Neural cell (in vitro differentiated cells): ENCODE results near the gene FGD5. TPM values are rescaled to one million over a fixed set of nuclear protein-coding genes. Genes with fewer than 3 reads are reported as not detected.

ENCODE experiments used
- H2AFZ ChIP-seq: fragments of 200-600, 300-800 bp; sonication (generic), shearing (Covaris generic); 2 replicates; pipeline ENCODE4 v1.6.0; 2014; ENCODE audit warnings: low read depth, mild to moderate bottlenecking, antibody characterized with exemption, low read length, moderate library complexity
- H3F3A ChIP-seq: fragments of 200-600 bp; shearing (Covaris generic); 2 replicates; pipeline ENCODE4 v1.6.1; 2016; ENCODE audit warnings: mild to moderate bottlenecking, moderate library complexity, mixed read lengths, antibody characterized with exemption, low read length; ENCODE audit not compliant: insufficient read depth, poor library complexity, severe bottlenecking
- H3K27ac ChIP-seq: fragments of 200-600, 300-800 bp; sonication (generic), shearing (Covaris generic); 2 replicates; pipeline ENCODE4 v1.5.1; 2014; ENCODE audit warnings: mild to moderate bottlenecking, low read length, moderate library complexity
- H3K27me3 ChIP-seq: fragments of 300-800, 200-600 bp; sonication (generic), shearing (Covaris generic); 2 replicates; pipeline ENCODE4 v1.6.0; 2014; ENCODE audit warnings: mild to moderate bottlenecking, low read depth, low read length, moderate library complexity; ENCODE audit not compliant: insufficient read depth
- H3K36me3 ChIP-seq: fragments of 300-800, 200-600 bp; sonication (generic), shearing (Covaris generic); 2 replicates; pipeline ENCODE4 v1.5.1; 2014; ENCODE audit warnings: mild to moderate bottlenecking, antibody characterized with exemption, low read length, moderate library complexity; ENCODE audit not compliant: insufficient read depth
- H3K4me2 ChIP-seq: fragments of 300-800, 200-600 bp; sonication (generic), shearing (Covaris generic); 2 replicates; pipeline ENCODE4 v1.6.0; 2014; ENCODE audit warnings: mild to moderate bottlenecking, low read length
- H3K4me3 ChIP-seq: fragments of 300-800, 200-600 bp; sonication (generic), shearing (Covaris generic); 2 replicates; pipeline ENCODE4 v1.5.1; 2014; ENCODE audit warnings: mild to moderate bottlenecking, low read length, moderate library complexity
- H3K79me2 ChIP-seq: fragments of 200-600 bp; shearing (Covaris generic); replicated peaks from 2 replicates; pipeline ENCODE4 v1.6.0; 2014; ENCODE audit warnings: mild to moderate bottlenecking, low read length, moderate library complexity; ENCODE audit not compliant: insufficient read depth
- H3K9ac ChIP-seq: fragments of 300-800, 200-600 bp; sonication (generic), shearing (Covaris generic); 2 replicates; pipeline ENCODE4 v1.6.1; 2016; ENCODE audit warnings: mild to moderate bottlenecking, low read length, mixed read lengths
- H3K9me2 ChIP-seq: fragments of 200-600 bp; shearing (Covaris generic); 2 replicates; pipeline ENCODE4 v1.6.1; 2016; ENCODE audit warnings: mild to moderate bottlenecking, low read length, mixed read lengths; ENCODE audit not compliant: insufficient read depth
- H3K9me3 ChIP-seq: fragments of 200-600, 300-800 bp; sonication (generic), shearing (Covaris generic); 2 replicates; pipeline ENCODE4 v1.6.1; 2016; ENCODE audit warnings: mild to moderate bottlenecking, mixed run types, low read length, moderate library complexity, mixed read lengths
- H4K20me1 ChIP-seq: fragments of 200-600 bp; shearing (Covaris generic); 2 replicates; pipeline ENCODE4 v1.6.1; 2016; ENCODE audit warnings: mild to moderate bottlenecking, mixed run types; ENCODE audit not compliant: insufficient read depth
- CTCF ChIP-seq: fragments of 450-650 bp; IDR thresholded peaks from 2 replicates; pipeline ENCODE4 v1.5.1; 2014; ENCODE audit warnings: antibody characterized with exemption, mild to moderate bottlenecking, moderate library complexity; ENCODE audit not compliant: poor library complexity, severe bottlenecking
- EZH2 ChIP-seq: fragments of 200-600, 300-800 bp; shearing (Covaris generic), sonication (generic); IDR thresholded peaks from 2 replicates; pipeline ENCODE4 v1.6.1; 2014; ENCODE audit warnings: antibody characterized with exemption, low read length, borderline replicate concordance, mild to moderate bottlenecking; ENCODE audit not compliant: insufficient read depth, poor library complexity, severe bottlenecking
- MXI1 ChIP-seq: fragments of 450-650 bp; conservative IDR thresholded peaks from 2 replicates; pipeline ENCODE4 v1.6.1; 2014; ENCODE audit warnings: antibody characterized with exemption, mild to moderate bottlenecking; ENCODE audit not compliant: poor library complexity, severe bottlenecking
- POLR2AphosphoS5 ChIP-seq: IDR thresholded peaks from 2 replicates; pipeline ENCODE4 v1.6.1; 2012
- RAD21 ChIP-seq: fragments of 450-650 bp; conservative IDR thresholded peaks from 2 replicates; pipeline ENCODE4 v1.6.1; 2014; ENCODE audit warnings: antibody characterized with exemption, mild to moderate bottlenecking, moderate library complexity
- SMC3 ChIP-seq: fragments of 450-650 bp; conservative IDR thresholded peaks from 2 replicates; pipeline ENCODE4 v1.6.1; 2014; ENCODE audit warnings: antibody characterized with exemption, mild to moderate bottlenecking, moderate library complexity; ENCODE audit not compliant: poor library complexity
- polyA plus RNA-seq: library from polyadenylated mRNA; depleted of rRNA; stranded (reverse); fragments of >200 nt; gene quantifications from 2 replicates; pipeline ENCODE4 v1.2.3, GENCODE V29; 2014
- TF ChIP-seq, protein P1 (sequence below): IDR thresholded peaks from 2 replicates; pipeline ENCODE4 v1.6.1; 2012; ENCODE audit warnings: borderline replicate concordance

Gene FGD5
- polyA plus RNA-seq, 1 donor from 2014 or later, result not detected

- Histone ChIP-seq H3K79me2 (no peaks in the 10 kb centered on the region), H3K9ac (no peak overlapping the region), H3K27me3 (no peaks in the 10 kb centered on the region), H3K4me2 (no peak overlapping the region), H4K20me1 (no peaks in the 10 kb centered on the region), H3K4me3 (no peak overlapping the region), H3K27ac (no peak overlapping the region), H2AFZ (no peak overlapping the region), H3K9me2 (no peaks in the 10 kb centered on the region), H3K36me3 (no peaks in the 10 kb centered on the region), H3F3A (no peaks in the 10 kb centered on the region), H3K9me3 (no peaks in the 10 kb centered on the region)
- no peak for TF ChIP-seq SMC3
- TF ChIP-seq MXI1, result no peak
- TF ChIP-seq RAD21, result no peak
- no peak for TF ChIP-seq POLR2AphosphoS5
- TF ChIP-seq CTCF, result no peak
- TF ChIP-seq, protein P1, sequence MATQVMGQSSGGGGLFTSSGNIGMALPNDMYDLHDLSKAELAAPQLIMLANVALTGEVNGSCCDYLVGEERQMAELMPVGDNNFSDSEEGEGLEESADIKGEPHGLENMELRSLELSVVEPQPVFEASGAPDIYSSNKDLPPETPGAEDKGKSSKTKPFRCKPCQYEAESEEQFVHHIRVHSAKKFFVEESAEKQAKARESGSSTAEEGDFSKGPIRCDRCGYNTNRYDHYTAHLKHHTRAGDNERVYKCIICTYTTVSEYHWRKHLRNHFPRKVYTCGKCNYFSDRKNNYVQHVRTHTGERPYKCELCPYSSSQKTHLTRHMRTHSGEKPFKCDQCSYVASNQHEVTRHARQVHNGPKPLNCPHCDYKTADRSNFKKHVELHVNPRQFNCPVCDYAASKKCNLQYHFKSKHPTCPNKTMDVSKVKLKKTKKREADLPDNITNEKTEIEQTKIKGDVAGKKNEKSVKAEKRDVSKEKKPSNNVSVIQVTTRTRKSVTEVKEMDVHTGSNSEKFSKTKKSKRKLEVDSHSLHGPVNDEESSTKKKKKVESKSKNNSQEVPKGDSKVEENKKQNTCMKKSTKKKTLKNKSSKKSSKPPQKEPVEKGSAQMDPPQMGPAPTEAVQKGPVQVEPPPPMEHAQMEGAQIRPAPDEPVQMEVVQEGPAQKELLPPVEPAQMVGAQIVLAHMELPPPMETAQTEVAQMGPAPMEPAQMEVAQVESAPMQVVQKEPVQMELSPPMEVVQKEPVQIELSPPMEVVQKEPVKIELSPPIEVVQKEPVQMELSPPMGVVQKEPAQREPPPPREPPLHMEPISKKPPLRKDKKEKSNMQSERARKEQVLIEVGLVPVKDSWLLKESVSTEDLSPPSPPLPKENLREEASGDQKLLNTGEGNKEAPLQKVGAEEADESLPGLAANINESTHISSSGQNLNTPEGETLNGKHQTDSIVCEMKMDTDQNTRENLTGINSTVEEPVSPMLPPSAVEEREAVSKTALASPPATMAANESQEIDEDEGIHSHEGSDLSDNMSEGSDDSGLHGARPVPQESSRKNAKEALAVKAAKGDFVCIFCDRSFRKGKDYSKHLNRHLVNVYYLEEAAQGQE, result no peak
- no peak for TF ChIP-seq EZH2
These were observed 41.1 kb downstream of the FGD5 start for GRCh38 chr3:14859880-14860279.

DNA sequence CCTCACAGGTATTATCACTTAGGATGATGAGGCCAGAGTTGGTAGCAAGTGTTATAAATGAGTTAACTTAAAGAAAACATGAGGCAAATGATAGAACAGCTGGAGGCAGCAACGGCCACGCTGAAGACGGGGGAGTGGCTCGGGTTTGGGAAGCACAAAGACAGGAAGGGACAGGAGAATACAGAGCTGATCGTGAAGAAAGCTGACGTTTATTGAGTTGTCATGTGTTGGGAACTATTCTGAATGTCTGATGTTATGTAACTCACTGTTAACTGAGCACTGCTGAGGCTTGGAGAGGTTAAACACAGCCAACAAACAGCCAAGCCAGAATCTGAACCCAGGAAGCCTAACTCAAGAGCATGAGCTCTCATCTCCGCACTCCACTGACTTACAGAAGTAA, 42.3 kb downstream of the FGD5 start:
- no peak overlapping the region for H3K4me3 ChIP-seq
- no peak overlapping the region for H3K27ac ChIP-seq
- no peaks in the 10 kb centered on the region for H3K79me2 ChIP-seq
- H3K9me3 ChIP-seq, result no peaks in the 10 kb centered on the region
- H3K27me3 ChIP-seq, result no peaks in the 10 kb centered on the region
- no peaks in the 10 kb centered on the region for H3K36me3 ChIP-seq
- H2AFZ ChIP-seq, result no peak overlapping the region
- H4K20me1 ChIP-seq, result no peaks in the 10 kb centered on the region
- H3K4me2 ChIP-seq, result no peak overlapping the region
- H3K9me2 ChIP-seq, result no peaks in the 10 kb centered on the region
- TF ChIP-seq EZH2 (no peak), SMC3 (no peak), RAD21 (no peak), MXI1 (no peak), POLR2AphosphoS5 (no peak)
- no peaks in the 10 kb centered on the region for H3F3A ChIP-seq
- no peak overlapping the region for H3K9ac ChIP-seq
